CD14-positive monocyte (primary cell): Measurements from ENCODE around the gene PROB1. TPM values are rescaled to one million over a fixed set of nuclear protein-coding genes. Genes with fewer than 3 reads are reported as not detected.

Experiments used
- DNase-seq, 3 donors: peaks; one replicate each; pipeline ENCODE4 v3.0.0-alpha.2; 2011 to 2022
- H2AFZ ChIP-seq: 2 replicates; pipeline ENCODE4 v1.6.0; 2012; ENCODE audit warnings: mild to moderate bottlenecking, low read depth, low read length, inconsistent platforms; ENCODE audit not compliant: insufficient read depth, poor library complexity, severe bottlenecking
- H3K27ac ChIP-seq, 2 donors: 1 replicate in 1 of 2; 2 replicates in 1 of 2; pipeline ENCODE4 v1.5.1; 2012 to 2013; ENCODE audit warnings: low read length in 2 of 2, control low read depth in 1 of 2, inconsistent platforms in 1 of 2, low read depth in 1 of 2, mild to moderate bottlenecking in 1 of 2
- H3K27me3 ChIP-seq, 2 donors: one replicate each; pipeline versions ENCODE4 v1.6.0 to v1.6.1; 2011 to 2013; ENCODE audit warnings: low read length in 2 of 2; ENCODE audit not compliant: control insufficient read depth in 2 of 2, insufficient read depth in 2 of 2
- H3K36me3 ChIP-seq, 2 donors: replicated peaks in 1 of 2; 1 replicate in 1 of 2; 2 replicates in 1 of 2; pipeline versions ENCODE4 v1.5.1 to v1.6.1; 2012 to 2013; ENCODE audit warnings: low read length in 2 of 2, control low read depth in 1 of 2, inconsistent platforms in 1 of 2, mild to moderate bottlenecking in 1 of 2; ENCODE audit not compliant: insufficient read depth in 2 of 2, control insufficient read depth in 1 of 2
- H3K4me1 ChIP-seq, 2 donors: 1 replicate in 1 of 2; 2 replicates in 1 of 2; pipeline versions ENCODE4 v1.5.1 to v1.6.1; 2012 to 2013; ENCODE audit warnings: low read length in 2 of 2, control low read depth in 1 of 2, inconsistent platforms in 1 of 2, mild to moderate bottlenecking in 1 of 2, moderate library complexity in 1 of 2; ENCODE audit not compliant: insufficient read depth in 2 of 2, control insufficient read depth in 1 of 2
- H3K4me2 ChIP-seq: replicated peaks from 2 replicates; pipeline ENCODE3; 2012; ENCODE audit warnings: low read length, moderate library complexity, mild to moderate bottlenecking; ENCODE audit not compliant: poor library complexity, severe bottlenecking; ENCODE audit errors: extremely low read depth
- H3K4me3 ChIP-seq, 3 experiments: fragments of 200-600 bp in 1 of 3; sonication (generic) in 1 of 3; replicated peaks in 1 of 3; 1 replicate in 2 of 3; 2 replicates in 1 of 3; pipeline ENCODE4 v1.5.1; 2011 to 2013; ENCODE audit warnings: low read length in 3 of 3, mild to moderate bottlenecking in 3 of 3, control low read depth in 2 of 3, low read depth in 2 of 3, inconsistent platforms in 1 of 3, moderate library complexity in 1 of 3
- H3K79me2 ChIP-seq: 2 replicates; pipeline ENCODE4 v1.6.0; 2012; ENCODE audit warnings: mild to moderate bottlenecking, control low read depth, inconsistent platforms, low read length, moderate library complexity; ENCODE audit not compliant: insufficient read depth
- H3K9ac ChIP-seq: 2 replicates; pipeline ENCODE4 v1.6.0; 2017; ENCODE audit warnings: low read length, mild to moderate bottlenecking; ENCODE audit not compliant: insufficient read depth, poor library complexity, severe bottlenecking
- H3K9me3 ChIP-seq, 2 donors: replicated peaks in 1 of 2; 1 replicate in 1 of 2; 2 replicates in 1 of 2; pipeline versions ENCODE4 v1.5.1 to v1.6.1; 2012 to 2013; ENCODE audit warnings: low read length in 2 of 2, control low read depth in 1 of 2; ENCODE audit not compliant: control insufficient read depth in 1 of 2, insufficient read depth in 1 of 2
- H4K20me1 ChIP-seq: 2 replicates; pipeline ENCODE4 v1.6.0; 2012; ENCODE audit warnings: mild to moderate bottlenecking, low read length, control low read depth, moderate library complexity; ENCODE audit not compliant: insufficient read depth
- H3K27ac Mint-ChIP-seq, 7 donors: one replicate each; pipeline ENCODE4 v1.8.0; 2020; ENCODE audit warnings: mild to moderate bottlenecking in 7 of 7, mixed read lengths in 7 of 7, moderate library complexity in 6 of 7, inconsistent platforms in 2 of 7
- H3K27me3 Mint-ChIP-seq, 3 donors: one replicate each; pipeline ENCODE4 v1.8.0; 2021 to 2022; ENCODE audit warnings: low read depth in 3 of 3, mild to moderate bottlenecking in 3 of 3, mixed read lengths in 3 of 3, moderate library complexity in 3 of 3, inconsistent platforms in 1 of 3
- H3K36me3 Mint-ChIP-seq, 2 donors: one replicate each; pipeline ENCODE4 v1.8.0; 2020; ENCODE audit warnings: mixed read lengths in 2 of 2, inconsistent platforms in 1 of 2, mild to moderate bottlenecking in 1 of 2
- H3K4me1 Mint-ChIP-seq: one replicate; pipeline ENCODE4 v1.8.0; 2020; ENCODE audit warnings: mild to moderate bottlenecking, mixed read lengths
- H3K4me3 Mint-ChIP-seq, 2 donors: one replicate each; pipeline ENCODE4 v1.8.0; 2020; ENCODE audit warnings: mild to moderate bottlenecking in 2 of 2, mixed read lengths in 2 of 2, moderate library complexity in 1 of 2
- H3K9me3 Mint-ChIP-seq, 7 donors: one replicate each; pipeline ENCODE4 v1.8.0; 2020 to 2022; ENCODE audit warnings: mixed read lengths in 7 of 7, mild to moderate bottlenecking in 6 of 7, moderate library complexity in 6 of 7, inconsistent platforms in 2 of 7
- WGBS: methylation state at CpG from one replicate; pipeline ENCODE4 v1.1.5; 2013; ENCODE audit warnings: missing lambda C conversion rate; ENCODE audit not compliant: insufficient coverage; 5-methylcytosine and 5-hydroxymethylcytosine counted together
- intact Hi-C, 2 donors: fragments of 100-400 bp; cut with micrococcal nuclease; formaldehyde crosslinking; loops; one replicate each; pipeline versions ENCODE4 v1.15.0 to v1.15.1; 2023
- polyA plus RNA-seq, 3 donors: library from polyadenylated mRNA; depleted of rRNA in 1 of 3; unstranded in 2 of 3; stranded (reverse) in 1 of 3; fragments of 300-500 nt in 2 of 3; fragments of >200 nt in 1 of 3; fragmentation: Illumina TruSeq in 2 of 3; gene quantifications; 1 replicate in 2 of 3; 2 replicates in 1 of 3; pipeline ENCODE4 v1.2.3, GENCODE V29; 2012 to 2021
- TF ChIP-seq, protein P1 (sequence below): fragments of 200-600 bp; IDR thresholded peaks from one replicate; pipeline ENCODE4 v1.8.0; 2022; ENCODE audit warnings: antibody characterized with exemption, mild to moderate bottlenecking

The PROB1 gene
- polyA plus RNA-seq, 3 donors = 0.05 to 0.11 TPM; not detected in 1

DNA sequence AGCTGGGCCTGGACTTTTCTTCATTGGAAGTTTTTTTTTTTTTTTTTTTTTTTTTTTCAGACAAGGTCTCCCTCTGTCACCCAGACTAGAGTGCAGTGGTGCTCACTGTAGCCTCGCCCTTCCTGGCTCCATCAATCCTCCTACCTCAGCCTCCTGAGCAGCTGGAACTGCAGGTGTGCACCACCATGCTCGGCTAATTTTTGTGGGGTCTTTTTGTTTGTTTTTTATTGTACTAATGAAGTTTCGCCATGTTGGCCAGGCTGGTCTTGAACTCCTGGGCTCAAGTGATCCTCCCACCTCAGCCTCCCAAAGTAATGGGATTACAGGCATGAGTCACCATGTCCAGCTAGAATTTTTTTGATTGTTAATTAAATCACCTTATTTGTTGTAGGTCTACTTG, 40.8 kb upstream of the PROB1 start:
- Histone ChIP-seq H3K9me3 (no peaks in the 10 kb centered on the region), H3K4me3 (no peak overlapping the region), H3K4me1 (peaks cover 9 to 13% of the 10 kb centered on the region in 2 donors), H4K20me1 (no peaks in the 10 kb centered on the region), H3K79me2 (no peaks in the 10 kb centered on the region), H3K27ac (no peak overlapping the region), H3K27me3 (no peaks in the 10 kb centered on the region), H3K36me3 (no peaks in the 10 kb centered on the region), H3K4me2 (no peak overlapping the region), H2AFZ (no peak overlapping the region), H3K9ac (no peak overlapping the region)
- no peaks in the 10 kb centered on the region for H3K9me3 Mint-ChIP-seq
- no peak for DNase-seq
- H3K27me3 Mint-ChIP-seq = no peaks in the 10 kb centered on the region
- intact Hi-C loops = no loop called here
- TF ChIP-seq, protein P1, sequence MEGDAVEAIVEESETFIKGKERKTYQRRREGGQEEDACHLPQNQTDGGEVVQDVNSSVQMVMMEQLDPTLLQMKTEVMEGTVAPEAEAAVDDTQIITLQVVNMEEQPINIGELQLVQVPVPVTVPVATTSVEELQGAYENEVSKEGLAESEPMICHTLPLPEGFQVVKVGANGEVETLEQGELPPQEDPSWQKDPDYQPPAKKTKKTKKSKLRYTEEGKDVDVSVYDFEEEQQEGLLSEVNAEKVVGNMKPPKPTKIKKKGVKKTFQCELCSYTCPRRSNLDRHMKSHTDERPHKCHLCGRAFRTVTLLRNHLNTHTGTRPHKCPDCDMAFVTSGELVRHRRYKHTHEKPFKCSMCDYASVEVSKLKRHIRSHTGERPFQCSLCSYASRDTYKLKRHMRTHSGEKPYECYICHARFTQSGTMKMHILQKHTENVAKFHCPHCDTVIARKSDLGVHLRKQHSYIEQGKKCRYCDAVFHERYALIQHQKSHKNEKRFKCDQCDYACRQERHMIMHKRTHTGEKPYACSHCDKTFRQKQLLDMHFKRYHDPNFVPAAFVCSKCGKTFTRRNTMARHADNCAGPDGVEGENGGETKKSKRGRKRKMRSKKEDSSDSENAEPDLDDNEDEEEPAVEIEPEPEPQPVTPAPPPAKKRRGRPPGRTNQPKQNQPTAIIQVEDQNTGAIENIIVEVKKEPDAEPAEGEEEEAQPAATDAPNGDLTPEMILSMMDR = no peak
- H3K27ac Mint-ChIP-seq = no peak overlapping the region
- peaks cover 0 to 2% of the 10 kb centered on the region in 2 donors for H3K36me3 Mint-ChIP-seq
- H3K4me1 Mint-ChIP-seq = peaks cover 13% of the 10 kb centered on the region
- WGBS = no CpG with 5 or more reads among the region's 3 CpGs
- no peak overlapping the region for H3K4me3 Mint-ChIP-seq

GRCh38 chr5:139431706-139432105, 36.8 kb upstream of the PROB1 start:
- Histone ChIP-seq H3K27me3 (no peaks in the 10 kb centered on the region), H2AFZ (no peak overlapping the region), H3K4me1 (no peaks in the 10 kb centered on the region), H3K4me2 (no peak overlapping the region), H4K20me1 (no peaks in the 10 kb centered on the region), H3K4me3 (no peak overlapping the region), H3K9me3 (no peaks in the 10 kb centered on the region), H3K27ac (no peak overlapping the region), H3K79me2 (no peaks in the 10 kb centered on the region), H3K36me3 (no peaks in the 10 kb centered on the region), H3K9ac (no peak overlapping the region)
- TF ChIP-seq, protein P1 = no peak
- Mint-ChIP-seq H3K27ac (no peak overlapping the region), H3K9me3 (no peaks in the 10 kb centered on the region), H3K27me3 (no peaks in the 10 kb centered on the region), H3K4me3 (no peak overlapping the region), H3K4me1 (no peaks in the 10 kb centered on the region), H3K36me3 (peaks cover 0 to 4% of the 10 kb centered on the region in 2 donors)
- no CpG with 5 or more reads among the region's 1 CpG for WGBS
- intact Hi-C loops = no loop called here
- no peak for DNase-seq
